M059J (cell line): ENCODE results near the gene SEMA3F. TPM values are rescaled to one million over a fixed set of nuclear protein-coding genes. Genes with fewer than 3 reads are reported as not detected.

ENCODE experiments used
- DNase-seq: peaks from one replicate; pipeline ENCODE4 v3.0.0-alpha.2; 2012; ENCODE audit warnings: low read depth
- total RNA-seq: library from RNA; depleted of rRNA; stranded (reverse); fragments of >200 nt; shearing (Covaris generic); gene quantifications from 2 replicates; pipeline ENCODE4 v1.2.3, GENCODE V29; 2014; rRNA removed

The SEMA3F gene
- total RNA-seq, 1 experiment from 2014 or later = 6.6 TPM

DNA sequence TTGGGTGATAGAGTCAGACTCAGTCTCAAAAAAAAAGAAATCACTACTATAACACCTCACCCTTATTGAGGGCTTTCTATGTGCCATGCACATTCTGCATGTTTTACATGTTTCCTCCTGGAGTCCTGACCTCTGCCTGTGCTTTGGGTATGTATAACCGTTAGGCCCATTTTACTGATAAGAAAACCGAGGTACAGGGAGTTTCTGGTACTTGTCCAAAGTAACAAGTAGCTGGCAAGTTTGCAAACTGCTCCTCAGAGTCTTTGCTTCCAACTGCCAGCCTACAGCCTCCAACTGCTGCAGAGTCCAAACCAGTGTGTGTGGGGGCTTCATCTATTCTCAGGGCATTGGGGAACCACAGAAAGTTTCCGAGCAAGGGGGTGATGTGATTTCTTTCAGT, 77.2 kb downstream of the SEMA3F start:
- DNase-seq = no peak

DNA sequence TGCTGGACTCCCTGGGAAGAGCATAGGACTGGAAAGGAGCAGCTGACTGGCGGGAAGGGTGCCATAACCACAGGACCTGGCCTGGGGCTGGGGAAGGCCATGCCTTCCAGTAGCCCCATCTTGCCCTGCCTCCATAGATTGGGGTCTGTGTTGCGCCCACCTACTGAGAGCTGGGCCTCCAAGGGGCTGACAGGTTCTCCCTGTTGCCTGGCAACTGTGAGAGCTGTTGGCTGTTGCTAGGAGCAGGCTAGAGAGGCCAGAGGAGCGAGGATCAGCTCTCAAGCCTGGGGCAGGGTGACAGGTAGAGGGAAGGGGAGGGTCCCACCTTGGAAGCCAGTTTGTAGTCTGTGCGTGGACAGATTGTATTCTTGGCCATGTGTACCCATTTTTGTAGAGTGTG, 78.1 kb downstream of the SEMA3F start:
- no peak for DNase-seq

DNA sequence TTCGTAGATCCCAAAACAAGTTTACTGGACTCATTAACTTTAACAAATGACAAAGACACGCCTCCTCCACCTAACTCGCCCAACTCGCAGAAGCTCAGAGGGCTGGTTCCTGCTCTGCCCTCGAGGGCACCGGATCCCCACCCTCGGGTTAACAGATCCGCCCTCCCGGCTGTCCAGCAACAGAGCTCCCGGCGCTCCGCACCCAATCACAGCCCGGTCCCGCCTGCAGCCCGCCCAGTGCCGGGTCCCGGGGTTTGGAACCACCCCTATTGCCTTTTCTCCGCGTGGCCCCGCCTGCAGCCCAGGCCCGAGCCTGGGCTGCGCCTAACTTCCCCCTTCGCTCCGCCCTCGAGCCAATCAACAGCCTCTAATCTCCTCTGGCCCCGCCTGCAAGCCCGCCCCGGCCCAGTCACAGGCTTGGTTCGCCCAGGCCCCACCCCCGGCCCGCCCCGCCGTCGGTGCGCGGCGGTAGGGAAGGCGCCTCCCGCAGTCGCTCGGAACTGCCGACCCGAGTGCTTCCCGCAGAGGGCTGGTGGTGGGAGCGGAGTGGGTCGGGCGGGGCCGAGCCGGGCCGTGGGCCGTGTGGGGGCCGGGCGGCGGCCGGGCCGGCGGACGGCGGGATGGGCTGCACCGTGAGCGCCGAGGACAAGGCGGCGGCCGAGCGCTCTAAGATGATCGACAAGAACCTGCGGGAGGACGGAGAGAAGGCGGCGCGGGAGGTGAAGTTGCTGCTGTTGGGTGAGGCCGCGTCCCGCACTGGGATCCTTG, 80.8 kb downstream of the SEMA3F start, which contains the start of gene GNAI2:
Gene GNAI2, plus strand, starts transcription at position 489 of the 768 bp plus-strand sequence. Its CDS starts 132 bp downstream, at position 621.
- DNase-seq = peak; percentile 97

DNA sequence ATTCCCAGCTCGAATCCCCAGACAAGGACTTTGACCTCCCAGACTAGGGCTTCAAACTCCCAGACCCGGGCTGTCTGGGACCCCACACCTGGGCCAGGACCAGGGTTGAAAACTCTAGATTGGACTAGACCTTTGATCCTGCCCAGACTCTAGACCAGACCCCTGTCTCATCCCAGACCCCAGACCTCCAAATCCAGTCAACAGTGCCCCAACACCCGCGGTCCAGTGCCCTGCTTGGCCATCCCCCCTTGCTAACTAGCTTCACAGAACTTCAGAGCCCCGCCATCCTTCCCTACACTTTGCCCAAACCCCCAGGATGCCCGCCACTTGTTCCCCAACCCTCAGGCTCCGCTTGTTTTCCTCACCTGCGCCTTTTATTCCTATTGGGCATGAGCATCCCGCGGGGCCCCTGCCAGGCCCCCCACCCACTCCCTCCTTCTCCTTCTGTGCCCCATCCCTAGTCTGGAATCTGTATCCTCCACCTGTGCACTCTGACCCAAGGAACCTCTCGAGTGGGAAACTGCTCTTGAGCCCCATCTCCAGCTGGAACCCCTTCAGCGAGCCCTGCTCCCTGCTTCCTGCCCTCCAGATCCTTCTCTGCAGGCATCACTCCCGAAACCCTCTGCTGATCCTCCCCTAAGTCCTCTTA, 81.5 kb downstream of the SEMA3F start:
- no peak for DNase-seq

DNA sequence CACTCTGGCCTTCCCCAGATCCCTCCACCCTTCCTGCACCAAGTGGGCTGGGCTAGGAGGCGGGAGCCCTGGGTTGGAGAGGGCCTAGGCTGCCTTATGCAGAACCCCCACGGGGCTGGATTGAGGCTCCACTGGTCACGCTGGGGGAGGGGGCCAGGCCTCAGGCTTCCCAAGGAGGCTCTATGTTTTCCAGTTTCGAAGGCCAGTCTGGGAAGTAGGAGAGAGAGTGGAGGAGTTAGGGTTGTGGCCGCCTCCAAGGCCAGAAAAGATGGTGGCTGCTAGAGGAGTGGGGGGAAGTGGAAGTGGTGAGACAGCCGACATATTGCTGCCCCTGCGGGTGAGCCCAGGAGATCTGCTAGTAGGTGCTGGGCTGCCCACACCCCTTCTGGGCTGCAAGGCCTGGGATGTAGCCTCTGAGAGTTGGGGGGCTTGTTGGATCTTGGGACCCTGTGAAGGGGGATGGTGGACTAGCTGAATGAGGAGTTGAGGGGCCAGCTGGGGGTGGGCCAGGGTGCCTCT, 82.1 kb downstream of the SEMA3F start:
- peak; percentile 47 for DNase-seq

DNA sequence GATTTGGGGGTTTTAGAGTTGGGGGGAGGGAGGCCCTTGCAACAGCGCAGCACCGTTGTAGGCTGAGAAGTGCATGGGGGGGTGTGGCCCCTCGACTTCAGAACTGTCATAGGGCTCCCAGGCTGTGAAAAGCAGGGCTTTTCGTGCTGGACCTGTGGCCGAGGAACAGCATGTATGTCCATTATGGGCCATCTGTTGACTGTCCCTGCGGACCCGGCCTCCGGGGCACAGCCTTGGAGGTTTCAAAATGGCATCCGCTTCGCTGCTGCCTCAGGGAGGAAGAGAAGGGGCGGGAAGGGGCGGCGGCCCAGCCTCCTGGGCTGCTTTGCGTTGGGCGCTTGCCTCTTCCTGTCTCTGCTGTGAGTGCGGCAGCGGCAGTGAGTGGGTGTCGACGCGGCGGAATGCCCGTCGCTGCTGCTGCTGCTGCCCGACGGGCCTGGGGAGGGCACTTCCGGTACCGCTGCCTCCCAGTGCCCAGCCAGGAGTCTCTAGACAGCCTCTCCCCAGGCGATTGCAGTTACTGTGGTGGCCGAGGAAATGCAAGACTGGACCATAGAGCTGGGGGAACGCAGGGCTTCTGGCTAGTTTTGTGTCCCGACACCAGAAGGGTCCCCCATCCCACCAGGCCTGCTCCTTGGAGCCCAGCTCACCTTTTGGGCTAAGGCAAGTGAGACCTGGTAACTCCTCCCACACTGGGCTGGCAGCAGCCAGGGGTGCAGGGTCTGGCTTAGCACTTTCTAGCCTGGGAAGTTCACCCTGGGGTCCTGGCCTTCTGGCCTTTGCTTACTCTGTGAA, 82.8 kb downstream of the SEMA3F start:
- DNase-seq = peak; percentile 86

DNA sequence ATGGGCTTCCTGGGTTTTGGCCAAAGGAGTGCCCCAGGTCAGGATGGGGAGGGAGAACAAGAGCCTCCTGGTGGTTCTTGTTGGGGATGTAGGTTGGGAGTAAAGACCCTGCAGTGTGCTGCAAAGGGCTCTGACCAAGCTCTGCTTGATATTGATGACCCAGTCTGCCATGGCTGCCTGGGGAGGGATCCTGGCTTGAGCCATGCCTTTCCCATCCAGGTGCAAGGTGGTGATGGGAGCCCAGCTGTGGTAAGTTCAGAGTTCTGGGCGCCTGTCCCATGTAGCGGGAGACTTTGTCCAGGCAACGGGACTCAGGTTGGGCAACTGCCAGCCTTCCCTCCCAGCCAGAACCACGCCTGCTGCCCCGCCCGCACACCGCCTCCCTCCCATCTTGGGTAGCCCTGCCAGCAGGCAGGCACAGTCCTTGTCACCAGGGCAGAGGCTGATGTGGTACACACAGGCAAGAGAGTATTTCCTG, 83.5 kb downstream of the SEMA3F start:
- DNase-seq = peak; percentile 52

Other genes with a start within 250 kb of the SEMA3F start
- gene MON1A, start 225.5 kb upstream of the SEMA3F start, total RNA-seq = 2.8 and 5.1 TPM in 2 replicates
- gene RBM6, start 215.2 kb upstream of the SEMA3F start, total RNA-seq = 13.4 and 21.7 TPM in 2 replicates
- gene RBM5, start 66.4 kb upstream of the SEMA3F start, total RNA-seq = 18.0 and 37.1 TPM in 2 replicates
- gene GNAT1, start 36.3 kb downstream of the SEMA3F start, total RNA-seq = not detected in 2 replicates
- 0.89 and 0.96 TPM in 2 replicates for gene SLC38A3, start 49.9 kb downstream of the SEMA3F start, total RNA-seq
- gene GNAI2, start 80.9 kb downstream of the SEMA3F start, total RNA-seq = 232 and 259 TPM in 2 replicates
- 12.0 and 22.5 TPM in 2 replicates for gene SEMA3B, start 113.8 kb downstream of the SEMA3F start, total RNA-seq
- gene LSMEM2, start 123.8 kb downstream of the SEMA3F start, total RNA-seq = not detected in 2 replicates
- 49.3 and 50.4 TPM in 2 replicates for gene IFRD2, start 137.1 kb downstream of the SEMA3F start, total RNA-seq
- gene HYAL3, start 144.1 kb downstream of the SEMA3F start, total RNA-seq = 1.6 and 3.0 TPM in 2 replicates
- gene NAA80, start 144.1 kb downstream of the SEMA3F start, total RNA-seq = 6.9 and 8.9 TPM in 2 replicates
- not detected in 2 replicates for gene HYAL1, start 148.2 kb downstream of the SEMA3F start, total RNA-seq
- gene HYAL2, start 167.4 kb downstream of the SEMA3F start, total RNA-seq = 48.2 and 59.5 TPM in 2 replicates
- 23.7 and 25.4 TPM in 2 replicates for gene TUSC2, start 172.9 kb downstream of the SEMA3F start, total RNA-seq
- gene RASSF1, start 185.5 kb downstream of the SEMA3F start, total RNA-seq = 12.7 and 16.1 TPM in 2 replicates
- 0.37 and 3.2 TPM in 2 replicates for gene ZMYND10, start 190.4 kb downstream of the SEMA3F start, total RNA-seq
- 15.6 and 27.9 TPM in 2 replicates for gene NPRL2, start 195.5 kb downstream of the SEMA3F start, total RNA-seq
- 32.8 and 49.9 TPM in 2 replicates for gene CYB561D2, start 195.5 kb downstream of the SEMA3F start, total RNA-seq
- gene TMEM115, start 204.2 kb downstream of the SEMA3F start, total RNA-seq = 28.0 and 38.2 TPM in 2 replicates